IPS-20b (cell line): Measurements from ENCODE around the gene RTN4R.
"Not testable (repeated sequence)": the region's sequence is repeated elsewhere in the genome, so short reads cannot be mapped to it uniquely, and the experiment has no call there.

Experiments used
- H3K27ac ChIP-seq: one replicate; pipeline ENCODE4 v1.5.1; 2013; ENCODE audit warnings: low read length
- H3K27me3 ChIP-seq: 2 replicates; pipeline ENCODE4 v1.6.1; 2013; ENCODE audit warnings: mild to moderate bottlenecking, low read length, inconsistent platforms; ENCODE audit not compliant: insufficient read depth
- H3K36me3 ChIP-seq: 2 replicates; pipeline ENCODE4 v1.6.1; 2013; ENCODE audit warnings: low read depth, mild to moderate bottlenecking, inconsistent platforms, low read length, moderate library complexity; ENCODE audit not compliant: insufficient read depth
- H3K4me1 ChIP-seq: 2 replicates; pipeline ENCODE4 v1.6.1; 2013; ENCODE audit warnings: mild to moderate bottlenecking, control low read depth, inconsistent platforms, low read length, moderate library complexity; ENCODE audit not compliant: insufficient read depth
- H3K4me3 ChIP-seq: 2 replicates; pipeline ENCODE4 v1.5.1; 2013; ENCODE audit warnings: mild to moderate bottlenecking, low read length, inconsistent platforms
- H3K9ac ChIP-seq: 2 replicates; pipeline ENCODE4 v1.6.1; 2013; ENCODE audit warnings: low read depth, mild to moderate bottlenecking, inconsistent platforms, low read length, moderate library complexity
- H3K9me3 ChIP-seq: 2 replicates; pipeline ENCODE4 v1.6.1; 2013; ENCODE audit warnings: mild to moderate bottlenecking, low read depth, low read length, inconsistent platforms; ENCODE audit not compliant: insufficient read depth

Gene RTN4R

GRCh38 chr22:20268279-20269012 lies at the start of gene RTN4R:
RTN4R (minus strand) TSS chr22:20268318; CDS start chr22:20268092, 226 bp downstream.
- H3K4me3 ChIP-seq = peak within 1 kb of the TSS; percentile 66

GRCh38 chr22:20317402-20318042 lies 49.4 kb upstream of the RTN4R start:
- H3K36me3 ChIP-seq, H3K4me1 ChIP-seq, H3K4me3 ChIP-seq, H3K27ac ChIP-seq, H3K9ac ChIP-seq, H3K9me3 ChIP-seq, H3K27me3 ChIP-seq: not testable (repeated sequence)

More at GRCh38 chr22:20268279-20269012, at the start of gene RTN4R:
- 0 out of 2 replicates have a peak, but pooled peaks cover 4% of the 10 kb centered on the region for H3K27me3 ChIP-seq
- H3K27ac ChIP-seq = no peak within 1 kb of the TSS
- H3K4me1 ChIP-seq = no peaks in the 10 kb centered on the region
- H3K9me3 ChIP-seq = no peaks in the 10 kb centered on the region
- no peaks in the 10 kb centered on the region for H3K36me3 ChIP-seq
- peak within 1 kb of the TSS; percentile 85; the same call in 1 of the 2 replicates for H3K9ac ChIP-seq

GRCh38 chr22:20316844-20317401 lies 48.8 kb upstream of the RTN4R start:
- peaks cover 5% of the 10 kb centered on the region; the same call in 1 of the 2 replicates for H3K4me1 ChIP-seq
- H3K9ac ChIP-seq = no peak overlapping the region
- H3K27ac ChIP-seq = no peak overlapping the region

GRCh38 chr22:20316217-20316843 lies 48.2 kb upstream of the RTN4R start:
- H3K27ac ChIP-seq = no peak overlapping the region
- H3K9ac ChIP-seq = no peak overlapping the region
- H3K36me3 ChIP-seq = no peaks in the 10 kb centered on the region
- H3K27me3 ChIP-seq = no peaks in the 10 kb centered on the region
- H3K4me1 ChIP-seq = peaks cover 5% of the 10 kb centered on the region; the same call in 1 of the 2 replicates
- no peaks in the 10 kb centered on the region for H3K9me3 ChIP-seq
- no peak overlapping the region for H3K4me3 ChIP-seq

More at GRCh38 chr22:20316844-20317401, 48.8 kb upstream of the RTN4R start:
- no peaks in the 10 kb centered on the region for H3K9me3 ChIP-seq
- no peak overlapping the region; the same call in 1 of the 2 replicates for H3K4me3 ChIP-seq
- H3K36me3 ChIP-seq = no peaks in the 10 kb centered on the region
- H3K27me3 ChIP-seq = no peaks in the 10 kb centered on the region

- Histone ChIP-seq H3K9ac (no peak overlapping the region), H3K4me1 (peaks cover 5% of the 10 kb centered on the region; the same call in 1 of the 2 replicates), H3K27me3 (no peaks in the 10 kb centered on the region), H3K27ac (no peak overlapping the region), H3K4me3 (no peak overlapping the region), H3K9me3 (no peaks in the 10 kb centered on the region), H3K36me3 (no peaks in the 10 kb centered on the region)
These were observed 47.5 kb upstream of the RTN4R start for GRCh38 chr22:20315337-20316216.

GRCh38 chr22:20314741-20315336 lies 46.7 kb upstream of the RTN4R start:
- not testable (repeated sequence) for H3K9me3 ChIP-seq, H3K9ac ChIP-seq, H3K27ac ChIP-seq, H3K36me3 ChIP-seq, H3K4me3 ChIP-seq, H3K4me1 ChIP-seq, H3K27me3 ChIP-seq

- H3K4me1 ChIP-seq, H3K27me3 ChIP-seq, H3K4me3 ChIP-seq, H3K36me3 ChIP-seq, H3K9me3 ChIP-seq, H3K9ac ChIP-seq, H3K27ac ChIP-seq: not testable (repeated sequence)
These were observed 46.1 kb upstream of the RTN4R start for GRCh38 chr22:20314206-20314605.

- H3K36me3 ChIP-seq, H3K4me3 ChIP-seq, H3K4me1 ChIP-seq, H3K27me3 ChIP-seq, H3K27ac ChIP-seq, H3K9ac ChIP-seq, H3K9me3 ChIP-seq: not testable (repeated sequence)
These were observed 45.4 kb upstream of the RTN4R start for GRCh38 chr22:20313306-20314077.

- Histone ChIP-seq H3K27me3 (no peaks in the 10 kb centered on the region), H3K4me3 (no peak overlapping the region), H3K9ac (no peak overlapping the region), H3K9me3 (no peaks in the 10 kb centered on the region), H3K4me1 (peaks cover 5% of the 10 kb centered on the region; the same call in 1 of the 2 replicates), H3K27ac (no peak overlapping the region), H3K36me3 (no peaks in the 10 kb centered on the region)
These were observed 44.5 kb upstream of the RTN4R start for GRCh38 chr22:20312396-20313191.
